ENCODE measurements around the gene KCNJ13.
"Not testable (repeated sequence)": the region's sequence is repeated elsewhere in the genome, so short reads cannot be mapped to it uniquely, and the experiment has no call there.

Gene KCNJ13

GRCh38 chr2:232770207-232770606 is 6.2 kb downstream of the KCNJ13 start:
- DNase-seq (ENCODE audit: insufficient read length, low spot score) (no peak), FAIRE-seq (no peak)

- peak; percentile 91 for FAIRE-seq
- DNase-seq (ENCODE audit: insufficient read length, low spot score), result no peak
Measured at GRCh38 chr2:232767866-232768265, 8.5 kb downstream of the KCNJ13 start.

DNA sequence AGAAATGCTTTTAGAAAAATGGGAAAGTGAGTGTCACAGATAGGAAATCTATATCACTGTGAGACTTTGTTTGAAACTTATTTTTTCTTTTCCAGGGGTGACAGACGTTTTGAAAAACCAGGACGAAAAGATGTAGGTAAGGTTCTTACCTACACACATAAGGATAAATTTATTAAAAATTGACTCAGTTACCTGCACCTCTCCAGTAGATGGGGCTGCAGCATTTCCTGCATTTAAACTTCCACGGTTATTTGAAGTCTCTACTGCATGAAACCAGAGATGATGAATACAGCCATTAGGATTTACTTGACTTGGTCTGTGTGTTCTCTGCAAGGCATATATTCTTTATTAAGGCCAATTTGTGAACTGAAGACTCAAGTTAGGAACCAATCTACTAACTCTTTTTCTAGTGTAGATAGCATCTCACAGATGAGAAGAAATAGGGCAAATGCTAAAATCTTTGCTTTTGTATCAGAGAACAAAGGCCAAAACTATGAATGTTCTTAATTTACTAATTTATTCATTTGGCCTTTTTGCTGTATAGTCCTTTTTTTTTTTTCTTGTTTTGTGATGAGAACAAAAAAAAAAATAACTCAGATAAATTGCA is 15.0 kb downstream of the KCNJ13 start:
- no peak for DNase-seq (ENCODE audit: insufficient read length, low spot score)
- FAIRE-seq, result peak; percentile 83

DNA sequence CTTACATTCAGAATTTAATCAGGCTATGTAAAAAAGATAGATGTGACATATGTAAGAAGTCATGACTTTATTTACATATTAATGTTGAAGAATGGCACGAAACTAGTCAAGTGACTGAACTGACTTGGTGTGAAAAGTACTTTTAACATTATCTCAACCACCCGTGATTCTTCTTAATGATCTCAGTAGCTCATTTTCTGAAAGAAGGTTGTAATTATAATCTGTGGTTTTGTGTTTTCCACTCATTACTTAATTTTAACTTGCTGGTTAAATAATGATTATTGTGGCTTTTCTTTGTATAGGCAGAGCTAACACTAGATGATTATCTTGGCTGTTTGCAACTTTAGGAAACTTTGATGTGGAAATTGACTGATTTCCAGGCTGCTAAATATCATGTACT is 18.5 kb downstream of the KCNJ13 start:
- FAIRE-seq, result no peak

DNA sequence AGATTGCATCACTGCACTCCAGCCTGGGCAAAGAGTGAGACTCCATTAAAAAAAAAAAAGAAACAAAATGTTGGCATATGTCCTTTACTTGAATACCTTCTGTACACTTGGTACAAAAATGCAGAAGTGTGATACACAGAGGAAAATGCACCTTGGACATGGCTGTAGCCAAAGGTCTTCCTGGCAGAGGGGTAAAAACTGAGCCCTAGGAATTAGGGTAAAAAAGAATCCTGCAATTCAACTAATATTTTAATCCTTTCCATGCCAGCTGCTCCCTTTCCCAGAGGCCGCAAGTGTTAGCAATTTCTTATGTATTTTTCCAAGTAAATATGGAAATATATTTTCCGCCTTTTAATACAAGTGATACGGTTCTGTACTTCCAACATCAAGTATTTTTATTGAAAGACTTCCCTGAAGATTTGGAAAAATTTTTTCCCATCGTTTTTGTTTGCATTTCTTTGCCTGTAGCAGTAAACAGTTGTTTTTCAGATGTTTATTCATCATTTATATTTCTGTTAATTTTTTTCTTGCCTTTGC is 26.2 kb downstream of the KCNJ13 start:
- no peak for FAIRE-seq
- no peak for DNase-seq (ENCODE audit: insufficient read length, low spot score)

More for the DNA sequence above, 18.5 kb downstream of the KCNJ13 start:
- DNase-seq (ENCODE audit: insufficient read length, low spot score), result no peak

DNA sequence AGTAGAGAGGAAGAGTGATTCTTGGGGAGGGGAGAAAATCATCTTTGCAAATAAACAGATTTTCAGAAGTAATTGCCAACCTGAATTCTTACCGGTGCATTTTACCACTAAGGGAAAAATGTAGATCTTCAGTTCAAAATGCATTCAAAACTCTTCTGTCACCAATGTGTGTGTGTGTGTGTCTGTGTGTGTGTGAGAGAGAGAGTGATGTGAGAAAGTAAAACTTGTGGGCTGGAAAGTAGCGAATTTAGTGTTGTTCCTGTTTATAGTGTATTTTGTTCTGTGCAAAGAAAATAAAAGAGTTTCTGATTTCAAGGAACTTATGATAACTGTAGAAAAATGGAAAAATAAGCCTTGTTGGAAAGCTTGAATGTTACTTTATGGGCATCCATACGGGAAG is 27.0 kb downstream of the KCNJ13 start:
- DNase-seq (ENCODE audit: insufficient read length, low spot score) (no peak), FAIRE-seq (no peak)

DNA sequence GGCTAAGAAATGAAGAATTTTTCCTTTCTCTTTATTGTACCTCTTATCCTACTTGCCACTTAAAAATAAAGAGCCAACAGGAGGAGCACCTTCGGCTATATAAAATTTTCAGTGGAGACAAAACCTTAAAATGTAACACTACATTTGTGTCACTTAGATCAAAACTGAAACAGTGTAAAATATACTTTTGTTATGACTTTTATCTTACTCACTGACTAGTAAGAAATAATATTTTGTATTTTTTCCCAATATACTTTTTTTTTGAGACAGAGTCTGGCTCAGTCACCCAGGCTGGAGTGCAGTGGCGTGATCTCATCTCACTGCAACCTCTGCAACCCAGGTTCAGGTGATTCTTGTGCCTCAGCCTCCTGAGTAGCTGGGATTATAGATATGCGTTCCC is 28.3 kb downstream of the KCNJ13 start:
- DNase-seq (ENCODE audit: insufficient read length, low spot score) (no peak), FAIRE-seq (no peak)

DNA sequence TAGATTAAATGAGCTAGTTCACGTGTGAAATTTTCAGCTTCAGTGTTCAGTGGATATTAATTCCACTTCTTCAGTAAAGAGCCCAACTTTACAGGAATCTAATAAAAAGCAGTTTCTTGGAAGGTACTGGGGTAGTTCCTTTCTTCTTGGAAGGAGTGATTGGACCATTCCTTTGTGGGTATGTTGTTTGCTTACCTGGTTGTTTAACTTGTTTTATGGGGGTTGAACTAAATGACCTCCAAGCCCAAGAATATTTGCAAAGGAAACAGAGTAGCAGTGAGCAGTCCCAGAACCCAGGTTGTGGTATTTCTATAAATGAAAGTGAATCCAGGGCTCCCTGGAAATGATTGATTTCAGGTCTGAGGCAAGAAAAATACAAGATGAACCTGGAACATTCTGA is 31.4 kb downstream of the KCNJ13 start:
- DNase-seq (ENCODE audit: insufficient read length, low spot score) (no peak), FAIRE-seq (peak; percentile 68)

DNA sequence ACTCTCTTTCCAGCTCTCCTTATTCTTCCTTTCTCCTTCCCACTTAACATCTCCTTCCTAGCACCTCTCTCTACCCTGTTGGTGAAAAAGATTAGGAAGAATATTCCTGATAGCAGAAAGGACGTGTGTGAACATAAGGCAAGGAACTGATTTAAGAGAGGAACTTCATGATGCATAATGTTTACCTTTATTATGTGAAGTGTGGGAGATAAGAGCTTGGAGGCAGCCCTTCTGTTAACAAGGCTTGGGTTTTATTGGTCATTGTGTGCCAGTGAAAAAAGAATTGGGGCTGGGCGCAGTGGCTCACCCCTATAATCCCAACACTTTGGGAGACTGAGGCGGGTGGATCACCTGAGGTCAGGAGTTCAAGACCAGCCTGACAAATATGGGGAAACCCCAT is 34.4 kb downstream of the KCNJ13 start:
- FAIRE-seq (no peak), DNase-seq (ENCODE audit: insufficient read length, low spot score) (no peak)

DNA sequence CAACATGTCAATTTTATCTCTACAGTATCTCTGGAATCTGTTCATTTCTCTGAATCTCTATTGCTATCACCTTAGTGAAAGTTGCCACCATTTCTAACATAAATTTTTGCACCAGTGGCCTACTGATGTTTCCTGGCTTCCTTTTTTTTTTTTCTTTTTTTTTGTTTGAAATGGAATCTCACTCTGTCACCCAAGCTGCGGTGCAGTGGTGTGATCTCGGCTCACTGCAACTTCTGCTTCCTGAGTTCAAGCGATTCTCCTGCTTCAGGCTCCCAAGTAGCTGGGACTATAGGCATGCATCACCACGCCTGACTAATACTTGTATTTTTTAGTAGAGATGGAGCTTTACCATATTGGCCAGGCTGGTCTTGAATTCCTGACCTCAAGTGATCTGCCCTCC is 35.1 kb downstream of the KCNJ13 start:
- DNase-seq (ENCODE audit: insufficient read length, low spot score), result no peak
- no peak for FAIRE-seq

DNA sequence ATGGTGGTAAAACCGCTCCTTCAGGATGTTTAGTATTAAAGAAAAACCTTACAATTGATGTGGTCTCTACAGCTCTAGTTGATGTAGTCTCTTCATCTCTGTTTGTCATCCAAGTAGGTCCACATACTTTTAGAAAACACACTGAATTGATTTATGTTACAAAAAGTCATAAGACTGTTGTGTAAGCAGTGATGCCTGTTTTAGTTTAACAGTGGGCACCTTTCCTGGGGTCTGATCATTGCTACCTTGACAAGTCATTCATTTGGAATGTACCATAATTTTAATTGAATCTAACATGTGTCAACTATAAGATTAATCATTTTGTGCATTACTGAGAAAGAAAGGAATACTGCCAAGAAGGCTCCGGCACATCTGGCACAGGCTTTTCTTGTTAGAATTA is 44.9 kb downstream of the KCNJ13 start:
- FAIRE-seq, result no peak

DNA sequence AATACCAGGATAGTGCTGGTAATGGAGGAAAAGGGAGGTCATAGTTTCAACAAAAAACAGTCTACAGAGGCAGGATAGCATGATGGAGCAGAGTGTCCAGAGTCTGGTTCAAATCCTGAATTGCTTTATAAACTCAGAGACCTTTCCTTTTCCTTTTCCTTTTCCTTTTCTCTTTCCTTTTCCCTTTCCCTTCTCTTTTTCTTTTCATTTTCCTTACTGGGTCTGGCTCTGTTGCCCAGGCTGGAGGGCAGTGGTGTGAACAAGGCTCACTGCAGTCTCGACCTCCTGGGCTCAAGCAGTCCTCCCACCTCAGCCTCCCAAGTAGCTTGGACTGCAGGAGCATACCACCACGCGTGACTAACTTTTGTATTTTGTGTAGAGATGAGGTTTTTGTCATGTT is 47.6 kb downstream of the KCNJ13 start:
- FAIRE-seq (no peak), DNase-seq (ENCODE audit: insufficient read length, low spot score) (no peak)

More for the DNA sequence above, 44.9 kb downstream of the KCNJ13 start:
- no peak for DNase-seq (ENCODE audit: insufficient read length, low spot score)

GRCh38 chr2:232723027-232723426 is 53.3 kb downstream of the KCNJ13 start:
- no peak for FAIRE-seq
- no peak for DNase-seq (ENCODE audit: insufficient read length, low spot score)

DNA sequence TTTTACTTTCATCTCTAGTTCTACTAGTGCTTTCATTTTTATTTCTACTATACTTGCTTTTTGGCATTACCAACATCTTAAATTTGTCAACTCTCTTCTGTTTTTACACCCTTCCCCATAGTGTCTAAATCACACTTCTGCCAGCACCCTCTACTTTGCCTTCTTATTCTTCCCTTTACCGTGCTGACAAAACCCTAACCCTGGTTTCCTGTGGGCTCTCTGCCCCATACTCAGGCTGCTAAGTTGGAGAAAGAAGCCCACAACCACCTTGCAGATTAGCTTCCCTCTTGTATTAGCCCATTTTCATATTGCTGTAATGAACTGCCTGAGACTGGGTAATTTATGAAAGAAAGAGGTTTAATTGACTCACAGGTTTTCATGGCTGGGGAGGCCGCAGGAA is 54.5 kb downstream of the KCNJ13 start:
- DNase-seq (ENCODE audit: insufficient read length, low spot score) (no peak), FAIRE-seq (no peak)

GRCh38 chr2:232721261-232721660 is 55.1 kb downstream of the KCNJ13 start:
- FAIRE-seq (peak; percentile 18), DNase-seq (ENCODE audit: insufficient read length, low spot score) (no peak)

DNA sequence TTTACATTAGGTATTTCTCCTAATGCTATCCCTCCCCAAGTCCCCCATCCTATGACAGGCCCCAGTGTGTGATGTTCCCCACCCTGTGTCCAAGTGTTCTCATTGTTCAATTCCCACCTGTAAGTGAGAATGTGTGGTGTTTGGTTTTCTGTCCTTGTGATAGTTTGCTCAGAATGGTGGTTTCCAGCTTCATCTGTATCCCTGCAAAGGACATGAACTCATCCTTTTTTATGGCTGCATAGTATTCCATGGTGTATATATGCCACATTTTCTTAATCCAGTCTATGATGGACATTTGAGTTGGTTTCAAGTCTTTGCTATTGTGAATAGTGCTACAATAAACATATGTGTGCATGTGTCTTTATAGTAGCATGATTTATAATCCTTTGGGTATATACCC is 56.3 kb downstream of the KCNJ13 start:
- not testable (repeated sequence) for FAIRE-seq; DNase-seq (ENCODE audit: insufficient read length, low spot score)
